Activated T-helper 1 cell treated with Interleukin-2 at 50 U/mL for 16 hours (primary cell): ENCODE results near the gene CASS4.
"Not testable (repeated sequence)": the region's sequence is repeated elsewhere in the genome, so short reads cannot be mapped to it uniquely, and the experiment has no call there.

ENCODE experiments used
- DNase-seq: peaks from one replicate; pipeline ENCODE4 v3.0.0-alpha.2; 2020; ENCODE audit warnings: low read depth

The CASS4 gene

DNA sequence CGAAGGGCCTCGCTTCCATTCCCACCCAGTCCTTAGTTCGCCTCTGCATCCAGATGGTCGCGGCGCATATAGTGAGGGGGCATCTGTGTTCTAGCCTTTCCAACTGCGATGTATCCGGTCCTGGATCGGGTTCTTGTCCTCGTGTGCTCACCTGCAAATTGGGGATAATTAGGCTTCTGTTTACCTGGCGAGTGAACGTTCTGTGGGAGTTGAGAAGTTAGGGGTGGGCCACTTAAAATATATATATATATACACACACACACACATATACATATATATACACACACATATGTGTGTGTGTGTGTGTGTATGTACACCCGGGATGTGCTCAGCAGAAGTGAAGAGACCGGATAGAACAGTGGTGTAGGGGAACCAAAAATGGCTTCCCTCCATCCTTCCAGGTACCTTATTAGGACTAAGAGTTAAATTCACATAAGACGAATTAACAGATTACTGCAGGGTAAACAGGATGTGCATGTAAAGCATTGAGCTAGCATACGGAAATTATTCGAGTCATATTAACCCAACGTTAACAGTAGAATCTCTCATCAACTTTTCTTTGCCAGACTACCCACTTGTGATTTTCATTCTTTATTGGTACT, 19.1 kb upstream of the CASS4 start:
- DNase-seq: no peak

GRCh38 chr20:56393653-56394052, 18.4 kb upstream of the CASS4 start:
- no peak for DNase-seq

GRCh38 chr20:56395166-56395565, 16.9 kb upstream of the CASS4 start:
- DNase-seq: no peak

GRCh38 chr20:56400001-56400640, 11.9 kb upstream of the CASS4 start:
- DNase-seq: peak; percentile 24

GRCh38 chr20:56403465-56403864, 8.6 kb upstream of the CASS4 start:
- no peak for DNase-seq

DNA sequence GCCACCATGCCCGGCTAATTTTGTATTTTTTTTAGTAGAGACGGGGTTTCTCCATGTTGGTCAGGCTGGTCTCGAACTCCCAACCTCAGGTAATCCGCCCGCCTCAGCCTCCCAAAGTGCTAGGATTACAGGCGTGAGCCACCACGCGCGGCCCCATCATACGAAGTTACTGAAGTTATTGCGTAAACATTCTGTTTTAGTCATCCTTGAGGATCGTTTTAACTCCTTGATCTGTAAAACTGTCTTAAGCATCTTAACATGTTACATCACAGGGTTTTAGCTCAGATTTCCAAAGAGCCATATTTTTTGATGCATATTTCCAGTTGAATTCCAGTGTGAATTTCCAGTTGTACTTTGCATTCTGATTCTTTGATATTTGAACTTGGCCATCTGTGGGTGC, 6.7 kb upstream of the CASS4 start:
- not testable (repeated sequence) for DNase-seq

DNA sequence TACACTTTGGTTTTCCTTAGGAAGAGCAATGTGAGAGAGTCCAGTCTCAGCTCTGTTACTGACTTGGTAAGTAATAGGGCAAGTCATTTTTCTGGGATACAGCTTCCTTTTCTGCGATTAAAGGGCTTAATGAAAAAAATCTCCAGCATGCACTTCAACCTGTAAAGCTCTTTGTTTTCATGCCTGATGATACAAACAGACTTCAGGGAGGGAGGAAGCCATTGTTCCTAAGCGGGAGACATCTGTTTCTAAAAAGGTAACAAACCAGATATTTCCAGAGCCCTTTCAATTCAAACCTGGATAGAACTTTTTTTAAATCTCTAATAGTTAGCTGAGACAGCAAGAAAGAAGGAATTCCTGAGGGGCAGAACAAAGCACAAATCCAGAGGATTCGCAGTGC, 5.2 kb upstream of the CASS4 start:
- DNase-seq: no peak

DNA sequence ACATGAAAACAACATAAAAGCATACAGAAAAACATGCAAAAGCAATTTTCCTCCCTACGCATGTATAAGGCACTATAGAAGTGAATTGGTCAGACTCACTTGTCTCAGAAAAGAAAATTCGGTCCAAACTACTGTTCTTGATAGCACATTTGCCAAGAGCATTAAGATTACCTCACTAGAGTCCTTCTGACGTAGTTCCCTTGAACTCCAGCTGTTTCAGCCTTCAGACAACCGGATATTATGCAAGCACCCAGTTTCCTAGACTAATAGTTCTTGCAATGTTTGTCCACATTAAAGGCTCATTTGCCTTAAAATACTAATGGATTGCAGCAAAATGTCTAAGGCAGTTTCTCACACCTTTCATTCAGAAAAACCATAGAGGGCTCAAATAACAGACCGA, 2.5 kb upstream of the CASS4 start:
- no peak for DNase-seq

GRCh38 chr20:56409956-56410355, 2.1 kb upstream of the CASS4 start:
- no peak for DNase-seq

GRCh38 chr20:56411287-56411686, 773 bp upstream of the CASS4 start:
- not testable (repeated sequence) for DNase-seq

DNA sequence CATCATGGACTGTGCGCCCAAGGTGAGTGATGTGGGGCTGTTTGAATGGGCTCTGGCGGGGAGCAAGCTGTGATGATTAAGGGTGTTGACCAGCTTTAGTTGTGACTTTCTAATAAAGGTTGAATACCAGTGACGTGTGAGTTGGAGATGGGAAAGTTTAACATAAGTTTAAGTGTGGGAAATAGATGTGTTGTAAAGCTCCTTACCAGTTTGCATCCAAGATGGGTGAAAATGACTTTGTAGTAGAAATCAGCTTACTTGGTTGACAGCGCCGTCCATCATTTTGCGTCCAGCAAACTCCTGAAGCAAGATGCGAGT, 372 bp downstream of the CASS4 start:
- DNase-seq: no peak

GRCh38 chr20:56412949-56413348, 889 bp downstream of the CASS4 start:
- no peak for DNase-seq

GRCh38 chr20:56414842-56415765, 3.0 kb downstream of the CASS4 start:
- no peak for DNase-seq

DNA sequence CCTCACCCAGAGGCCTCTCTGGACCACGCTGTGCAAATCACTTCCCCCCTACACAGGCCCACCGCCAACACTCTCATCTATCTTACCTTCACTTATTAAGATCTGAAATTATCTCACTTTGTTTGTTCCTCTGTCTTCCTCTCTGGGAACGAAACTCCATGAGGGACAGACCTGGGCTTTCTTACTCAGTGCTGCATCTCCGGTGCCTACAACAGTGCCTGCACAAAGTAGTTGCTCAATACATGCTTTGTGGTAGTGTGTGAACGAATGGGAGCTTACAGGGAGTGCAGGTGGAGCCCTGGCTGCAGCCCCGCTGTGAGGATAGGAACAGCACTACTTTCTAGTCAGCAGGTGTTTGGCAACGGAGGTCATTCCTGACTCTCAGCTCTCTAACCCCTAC, 5.3 kb downstream of the CASS4 start:
- DNase-seq: no peak

GRCh38 chr20:56417911-56418310, 5.9 kb downstream of the CASS4 start:
- no peak for DNase-seq

DNA sequence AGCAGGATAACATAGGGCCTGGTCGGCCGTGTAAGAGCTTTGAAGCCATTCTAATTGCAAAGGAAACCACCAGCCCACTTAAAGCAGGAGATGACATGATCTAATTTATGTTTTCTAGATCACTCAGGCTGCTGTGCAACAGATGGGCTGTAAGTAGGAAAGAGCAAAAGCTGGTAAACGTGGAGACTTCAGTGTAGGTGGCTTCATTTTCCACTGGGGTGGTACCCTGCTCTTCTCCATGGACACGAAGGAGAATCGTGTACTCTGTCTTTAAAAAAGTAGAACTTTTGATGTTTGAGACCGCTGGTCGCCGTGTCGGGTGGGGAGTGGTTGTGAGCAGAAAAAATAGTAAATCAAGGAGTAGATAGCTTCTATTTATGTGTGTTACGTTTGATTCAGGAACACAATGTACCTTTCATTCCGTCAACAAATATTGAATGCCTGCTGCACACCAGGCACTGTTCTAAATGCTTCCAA, 6.4 kb downstream of the CASS4 start:
- DNase-seq: no peak

GRCh38 chr20:56420028-56420427, 8.0 kb downstream of the CASS4 start:
- DNase-seq: no peak

DNA sequence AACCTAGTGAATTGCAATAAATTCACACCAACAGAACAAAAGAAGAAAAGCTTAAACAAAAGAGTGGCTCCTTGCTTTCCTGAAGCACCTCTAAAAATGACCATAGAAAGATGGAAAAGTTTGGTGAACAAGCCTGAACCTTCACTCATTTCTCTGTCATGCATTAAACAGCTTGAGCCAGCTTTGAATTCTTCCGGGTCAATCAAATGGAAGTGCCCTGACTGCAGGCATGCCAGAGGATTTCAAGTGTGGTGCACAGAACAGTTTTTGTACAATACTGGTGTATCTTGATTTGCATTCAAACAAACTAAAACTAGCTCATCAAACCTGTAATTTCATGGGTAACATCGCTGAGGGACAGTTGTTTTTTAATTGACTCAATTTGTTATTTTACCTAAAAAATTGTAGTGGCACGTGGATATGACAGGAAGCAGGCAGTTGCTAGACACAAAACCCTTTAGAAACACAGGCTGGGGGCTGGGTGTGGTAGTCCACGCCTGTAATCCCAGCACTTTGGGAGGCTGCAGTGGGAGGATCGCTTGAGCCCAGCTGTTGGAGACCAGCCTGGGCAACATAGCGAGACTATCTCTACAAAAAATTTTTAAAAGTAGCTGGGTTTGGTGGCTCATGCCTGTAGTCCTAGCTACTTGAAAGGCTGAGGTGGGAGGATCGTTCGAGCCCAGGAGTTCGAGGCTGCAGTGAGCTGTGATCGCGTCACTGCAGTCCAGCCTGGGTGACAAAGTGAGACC, 9.1 kb downstream of the CASS4 start:
- DNase-seq: no peak

DNA sequence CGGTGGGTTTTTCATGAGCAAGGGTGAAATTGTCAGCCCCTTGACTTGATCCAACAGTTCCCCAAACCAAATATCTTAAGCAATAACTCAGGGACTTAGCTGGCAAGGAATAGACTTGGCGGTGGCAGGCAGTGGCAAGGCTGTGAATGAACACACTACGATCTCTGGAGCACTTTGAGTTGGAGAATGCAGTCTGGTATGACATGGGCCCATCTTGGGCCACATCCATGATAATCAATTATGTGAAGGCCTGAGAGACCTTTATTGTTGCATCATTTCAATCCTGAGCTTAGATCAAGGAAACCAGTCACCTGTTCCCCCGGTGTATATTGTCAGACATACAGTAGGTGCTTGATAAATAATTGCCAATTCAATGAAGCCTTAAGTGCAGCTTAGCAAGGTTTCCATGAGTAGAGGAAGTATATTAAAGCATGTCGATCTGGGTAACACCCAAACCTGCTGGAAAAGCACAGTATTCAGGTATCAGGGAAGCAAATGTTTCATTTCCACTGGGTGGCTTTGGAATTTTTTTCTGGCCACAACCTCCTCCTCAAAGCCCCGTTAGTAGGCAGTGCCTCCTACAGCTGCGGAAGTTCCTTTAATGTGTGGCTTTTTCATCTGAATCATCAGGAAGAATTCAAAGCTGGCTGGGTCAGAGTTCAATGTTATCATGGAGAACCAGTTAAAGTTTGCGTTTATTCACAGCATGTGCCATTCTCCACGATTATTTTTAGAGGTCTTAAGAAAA, 10.2 kb downstream of the CASS4 start:
- DNase-seq: no peak

- DNase-seq: no peak
Measured at GRCh38 chr20:56422824-56423189, 10.7 kb downstream of the CASS4 start.

- no peak for DNase-seq
Measured at GRCh38 chr20:56423211-56423610, 11.2 kb downstream of the CASS4 start.

DNA sequence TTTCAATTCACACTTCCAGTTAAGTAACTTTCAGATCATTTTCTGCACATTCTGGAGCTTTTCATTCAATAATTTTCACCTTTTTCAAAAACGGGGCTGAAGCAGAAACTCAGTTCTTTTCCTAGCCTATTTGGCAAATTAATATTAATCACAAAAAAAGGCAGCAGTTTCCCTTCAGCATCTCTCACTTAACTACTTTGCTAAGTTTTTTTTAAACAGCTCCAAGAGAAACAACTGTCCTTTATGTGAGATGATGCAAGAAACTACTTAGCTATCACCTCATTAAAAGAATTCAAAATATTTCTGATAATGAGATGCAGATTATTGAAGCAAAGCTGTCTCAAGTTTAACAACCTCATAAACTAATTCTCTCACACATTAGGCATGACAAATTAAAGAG, 11.8 kb downstream of the CASS4 start:
- DNase-seq: no peak
